GM19351 (cell line): Measurements from ENCODE around the gene TRPV3.
"Not testable (repeated sequence)": the region's sequence is repeated elsewhere in the genome, so short reads cannot be mapped to it uniquely, and the experiment has no call there.

ENCODE experiments used
- ATAC-seq: cut with Tn5 transposase; IDR thresholded peaks from one replicate; pipeline ENCODE4 v1.9.1; 2021; ENCODE audit warnings: mild to moderate bottlenecking, moderate library complexity; ENCODE audit not compliant: unreplicated experiment

The TRPV3 gene

GRCh38 chr17:3557768-3558583, at the start of gene TRPV3:
Gene TRPV3, minus strand, starts transcription at chr17:3557812. Its CDS starts 2,962 bp downstream, at chr17:3554850.
- ATAC-seq = peak; percentile 46

GRCh38 chr17:3603870-3604259, 46.3 kb upstream of the TRPV3 start:
- ATAC-seq = no peak

DNA sequence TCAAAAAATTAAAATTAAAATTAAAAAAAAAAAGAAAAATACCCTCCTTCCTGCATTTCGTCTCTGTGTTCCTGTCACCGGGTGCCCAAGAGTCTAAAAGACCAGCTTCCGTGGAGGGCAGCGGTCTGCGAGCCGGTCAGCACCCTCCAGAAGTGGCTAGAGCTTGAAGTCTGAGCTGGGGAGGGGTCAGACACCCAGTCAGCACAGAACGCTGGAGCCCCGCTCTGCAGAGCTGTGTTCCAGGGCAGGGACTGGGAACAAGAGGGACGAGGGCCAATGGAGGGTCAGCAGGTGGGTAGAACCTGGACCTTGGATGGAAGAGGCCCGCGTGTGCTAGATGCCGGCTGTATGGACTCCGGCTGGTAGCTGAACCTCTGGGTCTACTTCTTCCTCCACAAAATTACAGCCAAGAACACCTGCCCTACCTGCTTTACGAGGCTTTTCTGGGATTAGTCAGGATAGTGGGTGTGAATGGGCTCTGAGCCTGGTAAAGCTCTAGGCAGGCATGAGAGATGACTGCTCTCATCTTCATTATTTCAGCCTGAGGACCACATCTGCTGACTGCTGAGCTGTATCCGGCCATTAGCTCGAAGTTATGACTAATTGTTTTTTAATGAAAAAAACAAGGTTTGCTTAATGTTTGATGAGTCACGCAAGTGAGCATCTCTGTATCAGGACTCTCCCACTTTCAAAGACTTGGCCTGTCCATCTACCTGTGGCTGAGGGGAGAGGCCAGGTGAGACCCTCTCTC, 45.7 kb upstream of the TRPV3 start:
- ATAC-seq = no peak

GRCh38 chr17:3602499-3602898, 44.9 kb upstream of the TRPV3 start:
- ATAC-seq = no peak

- no peak for ATAC-seq
These were observed 43.1 kb upstream of the TRPV3 start for GRCh38 chr17:3600529-3601205.

DNA sequence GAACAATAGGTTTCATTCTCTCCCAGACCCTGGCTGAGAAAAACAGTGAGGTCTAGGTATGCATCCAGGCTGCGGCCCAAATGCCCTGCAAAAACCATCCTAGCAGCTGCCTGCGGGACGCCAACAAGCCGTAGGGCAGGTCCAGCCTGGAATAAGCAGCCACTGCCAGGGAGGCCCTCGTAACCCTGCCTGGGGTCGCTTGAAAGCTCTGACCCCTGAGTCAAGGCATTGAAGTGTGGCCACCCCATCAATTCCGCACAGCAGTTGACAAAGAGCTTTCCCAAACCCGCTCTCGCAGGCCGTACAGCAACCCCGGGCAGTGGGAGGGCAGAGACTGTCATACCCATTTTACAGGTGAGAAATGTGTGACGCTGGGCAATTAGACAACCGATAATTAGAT, 40.5 kb upstream of the TRPV3 start:
- ATAC-seq = no peak

GRCh38 chr17:3596804-3597464, 39.3 kb upstream of the TRPV3 start:
- no peak for ATAC-seq

GRCh38 chr17:3594976-3595375, 37.4 kb upstream of the TRPV3 start:
- ATAC-seq = no peak

- no peak for ATAC-seq
These were observed 36.6 kb upstream of the TRPV3 start for GRCh38 chr17:3594051-3594800.

DNA sequence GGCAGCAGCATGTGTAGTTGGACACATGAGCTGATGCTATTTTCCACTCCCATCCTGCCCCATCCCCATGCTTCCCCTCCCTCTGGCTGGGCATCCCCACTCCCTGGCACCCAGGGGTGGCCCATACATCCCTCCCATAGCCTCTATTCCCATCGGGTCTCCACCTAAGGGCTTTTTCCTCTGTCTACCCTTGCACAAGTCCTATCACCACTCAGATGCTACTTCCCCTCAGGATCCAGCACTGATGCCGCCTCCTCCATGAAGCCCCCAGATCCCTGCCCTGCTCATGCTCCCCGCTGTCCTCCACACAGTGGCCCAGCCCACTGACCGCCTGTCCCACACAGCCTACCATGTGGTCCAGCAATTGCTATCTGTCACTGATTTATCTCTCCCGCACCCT, 35.8 kb upstream of the TRPV3 start:
- ATAC-seq = no peak

DNA sequence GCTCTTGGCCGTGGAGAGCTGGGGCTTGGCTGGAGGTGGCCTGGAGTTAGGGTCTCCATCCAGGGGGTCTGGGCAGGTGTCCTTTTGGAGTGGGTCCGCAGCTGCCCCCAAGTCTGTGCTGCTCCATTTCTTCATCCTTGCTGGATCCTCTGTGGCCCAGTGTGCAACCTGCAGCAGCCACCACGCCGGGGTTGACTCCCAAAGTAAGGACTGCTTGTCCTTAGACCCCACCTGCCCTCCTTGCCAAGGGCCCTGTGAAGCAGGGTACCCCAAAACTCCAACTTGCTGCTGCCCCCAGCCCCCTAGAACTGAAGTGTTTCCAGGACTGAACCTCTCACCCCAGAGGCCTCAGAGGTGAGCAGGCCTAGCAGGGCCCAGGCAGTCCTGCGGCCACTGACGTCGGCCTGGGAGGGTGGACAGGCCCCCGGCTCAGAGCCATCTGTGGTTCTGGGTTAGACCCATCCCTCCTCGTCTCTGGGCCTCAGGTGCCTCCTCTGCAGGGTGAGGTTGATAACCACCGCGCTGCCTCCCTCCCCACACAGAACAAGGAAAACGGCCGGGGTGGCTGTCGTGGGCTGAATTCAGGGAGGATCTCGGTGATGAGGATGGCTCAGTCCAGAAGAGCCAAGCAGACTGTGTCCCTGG, 34.7 kb upstream of the TRPV3 start:
- no peak for ATAC-seq

- no peak for ATAC-seq
These were observed 33.2 kb upstream of the TRPV3 start for GRCh38 chr17:3590768-3591167.

DNA sequence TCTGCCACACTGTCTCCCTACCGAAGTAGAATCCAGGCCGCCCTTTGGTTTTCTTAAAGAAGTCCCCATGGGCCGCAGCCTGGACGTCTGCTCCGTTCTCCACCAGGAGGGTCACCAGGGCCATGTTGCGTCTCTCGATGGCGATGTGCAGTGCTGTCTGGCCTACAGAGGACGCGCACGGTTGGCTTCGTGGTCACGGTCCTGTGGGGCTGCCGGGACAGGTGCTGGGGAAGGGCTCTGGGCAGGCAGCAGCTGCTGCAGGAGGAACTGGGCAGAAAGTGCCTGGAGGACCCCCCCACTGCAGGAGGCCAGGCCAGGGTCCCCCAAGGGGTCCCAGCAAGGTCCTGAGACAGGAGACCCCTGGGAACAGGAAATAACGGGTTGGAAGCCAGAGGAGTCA, 32.6 kb upstream of the TRPV3 start:
- ATAC-seq = no peak

DNA sequence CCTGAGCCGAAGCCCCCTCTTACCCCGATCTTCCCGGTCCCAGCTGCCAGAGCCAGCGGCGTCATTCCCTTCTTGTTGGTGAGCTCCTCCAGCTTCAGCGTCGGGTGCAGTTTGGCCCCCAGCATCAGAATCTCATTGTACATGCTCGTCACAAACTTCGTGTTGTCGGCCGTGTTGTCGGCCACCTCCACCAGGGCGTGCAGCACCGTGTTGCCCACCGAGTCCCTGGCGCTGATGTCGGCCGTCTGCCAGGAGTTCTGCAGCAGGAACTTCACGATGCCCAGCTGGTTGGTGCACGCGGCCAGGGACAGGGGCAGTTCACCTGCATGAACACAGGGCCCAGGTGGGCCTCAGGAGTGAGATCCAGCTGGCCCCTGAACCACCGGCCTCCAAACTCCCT, 32.2 kb upstream of the TRPV3 start:
- no peak for ATAC-seq

DNA sequence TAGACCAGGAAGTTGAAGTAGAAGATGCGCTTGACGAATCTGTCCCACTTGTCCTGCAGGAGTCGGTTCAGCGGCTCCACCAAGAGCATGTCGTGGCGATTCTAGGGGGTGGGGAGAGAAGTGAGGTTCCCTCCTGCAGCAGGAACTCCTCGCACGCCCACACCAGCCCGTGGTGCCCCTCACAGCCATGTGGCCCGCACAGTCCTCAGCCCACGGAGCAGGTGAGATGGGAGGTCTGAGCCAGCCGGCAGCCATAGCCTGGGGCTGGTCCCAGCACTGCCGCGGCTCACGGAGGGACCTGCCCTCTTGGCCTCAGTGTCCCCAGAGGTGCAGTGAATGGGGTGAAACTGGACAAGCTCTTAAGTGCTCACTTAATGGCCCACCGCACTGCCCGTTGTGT, 28.2 kb upstream of the TRPV3 start:
- no peak for ATAC-seq

DNA sequence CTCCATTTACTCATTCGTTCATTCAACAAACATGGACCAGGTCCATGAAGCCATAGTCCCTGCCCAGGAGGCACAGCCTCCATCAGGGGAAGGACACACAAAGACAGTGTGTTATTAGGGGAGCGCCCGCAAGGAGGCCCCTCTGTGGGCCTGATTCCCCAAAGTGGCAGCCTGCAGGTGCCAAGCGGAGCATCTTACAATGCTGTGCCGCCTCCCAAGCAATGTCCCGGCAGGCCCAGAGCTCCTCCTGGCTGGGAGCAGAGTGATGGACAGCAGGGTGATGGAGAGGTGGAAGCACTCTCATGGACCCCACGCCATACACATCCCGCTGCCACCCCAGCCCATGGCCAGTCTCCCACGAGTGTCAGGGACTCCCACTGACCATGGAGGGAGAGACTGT, 25.8 kb upstream of the TRPV3 start:
- no peak for ATAC-seq

DNA sequence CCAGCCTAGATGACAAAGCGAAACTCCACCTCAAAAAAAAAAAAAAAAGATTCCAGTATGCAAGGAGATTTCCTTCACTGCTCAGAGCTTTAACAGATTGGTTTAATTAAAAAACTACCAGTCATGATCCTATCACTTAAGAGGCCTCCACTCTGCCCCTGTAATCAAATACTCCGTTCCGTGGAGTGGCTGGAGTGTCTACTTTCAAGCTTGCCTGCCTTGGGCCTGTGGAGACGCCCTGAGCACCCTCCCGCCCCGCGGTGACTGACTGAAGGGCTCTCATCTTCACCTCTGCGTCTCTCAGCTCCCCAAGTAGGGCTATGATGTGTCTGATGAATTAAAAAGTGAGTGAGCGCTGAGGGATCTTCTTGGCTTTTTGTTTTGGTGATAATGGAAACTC, 25.3 kb upstream of the TRPV3 start:
- no peak for ATAC-seq

DNA sequence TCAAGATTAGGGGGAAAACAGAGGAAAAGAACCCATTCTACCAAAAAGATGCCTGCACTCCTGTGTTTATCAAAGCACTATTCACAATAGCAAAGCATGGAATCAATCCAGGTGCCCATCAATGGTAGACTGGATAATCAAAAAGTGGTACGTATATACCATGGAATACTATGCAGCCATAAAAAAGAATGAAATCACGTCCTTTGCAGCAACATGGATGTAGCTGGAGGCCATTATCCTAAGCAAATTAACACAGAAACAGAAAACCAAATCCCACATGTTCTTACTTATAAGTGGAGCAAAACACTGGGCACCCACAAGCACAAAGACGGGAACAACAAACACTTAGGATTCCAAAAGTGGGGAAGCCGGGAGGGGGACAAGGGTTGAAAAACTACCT, 21.1 kb upstream of the TRPV3 start:
- ATAC-seq = not testable (repeated sequence)

- no peak for ATAC-seq
These were observed 19.4 kb upstream of the TRPV3 start for GRCh38 chr17:3576970-3577369.

- ATAC-seq = no peak
These were observed 17.9 kb upstream of the TRPV3 start for GRCh38 chr17:3575511-3575910.
